ENCODE measurements around the gene LMAN1L.

Gene LMAN1L

DNA sequence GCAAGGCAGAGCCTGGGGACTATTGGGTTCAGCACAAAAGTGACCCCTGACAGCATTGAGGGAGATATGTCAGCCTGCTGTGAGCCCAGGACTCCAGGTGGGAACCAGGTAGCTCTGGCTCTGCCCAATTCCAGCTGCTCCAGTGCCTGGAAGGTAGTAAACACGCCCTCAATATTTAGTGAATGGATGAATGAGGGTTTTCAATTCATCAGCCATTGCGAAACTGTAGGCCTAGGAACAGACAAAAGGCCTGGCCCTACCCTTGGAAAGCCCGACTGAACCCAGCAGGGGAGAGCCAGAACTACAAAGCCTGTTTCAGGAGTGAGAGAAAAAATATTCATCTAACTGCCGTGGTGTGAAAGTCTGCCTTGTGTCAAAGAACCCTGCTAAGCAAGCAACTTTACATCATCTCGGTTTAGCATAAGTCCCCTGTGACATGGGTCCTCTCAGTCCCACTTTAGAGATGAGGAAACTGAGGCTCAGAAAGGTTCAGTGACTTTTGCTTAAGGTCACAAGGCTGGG is 38.8 kb upstream of the LMAN1L start:
- peak; percentile 50 for FAIRE-seq
- TF ChIP-seq TAF1 (IDR thresholded peaks at IDR 0.05; ENCODE audit: low read depth, low read length) (no peak), POLR2A (IDR thresholded peaks at IDR 0.05; ENCODE audit: low read depth, low read length) (no peak), PAX5 (IDR thresholded peaks at IDR 0.05; ENCODE audit: insufficient read depth, low read length, severe bottlenecking) (no peak), POU2F2 (IDR thresholded peaks at IDR 0.05; ENCODE audit: low read depth, low read length) (no peak), POLR2AphosphoS5 (IDR thresholded peaks at IDR 0.05; ENCODE audit: low read depth, low read length) (no peak), SPI1 (IDR thresholded peaks at IDR 0.05; ENCODE audit: low read depth, low read length) (no peak)
- DNase-seq (ENCODE audit: insufficient read length, low spot score) = no peak

DNA sequence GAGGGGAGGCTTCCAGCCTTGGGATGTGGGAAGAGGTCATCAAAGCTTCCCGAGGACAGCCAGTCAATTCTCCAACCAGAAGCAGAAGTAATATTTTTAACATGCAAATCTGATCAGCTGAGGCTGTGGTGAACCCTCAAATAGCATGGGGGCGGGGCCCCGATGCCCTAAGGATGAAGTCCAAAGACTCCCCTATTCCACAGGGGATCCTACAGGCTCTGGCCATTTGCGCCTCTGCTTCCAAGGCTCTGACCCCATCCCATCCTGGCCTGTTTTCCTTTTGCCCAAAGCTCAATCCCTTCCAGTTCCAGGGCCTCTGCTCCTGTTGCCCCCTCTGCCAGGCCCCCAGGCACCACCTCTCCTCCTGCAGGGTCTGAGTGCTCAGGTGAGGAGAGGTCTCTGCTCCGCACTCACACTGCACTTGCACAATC is 37.5 kb upstream of the LMAN1L start:
- DNase-seq (ENCODE audit: insufficient read length, low spot score) = no peak
- peak; percentile 64 for FAIRE-seq
- TF ChIP-seq POU2F2 (IDR thresholded peaks at IDR 0.05; ENCODE audit: low read depth, low read length) = peak; percentile 96
- no peak for TF ChIP-seq PAX5 (IDR thresholded peaks at IDR 0.05; ENCODE audit: insufficient read depth, low read length, severe bottlenecking)

DNA sequence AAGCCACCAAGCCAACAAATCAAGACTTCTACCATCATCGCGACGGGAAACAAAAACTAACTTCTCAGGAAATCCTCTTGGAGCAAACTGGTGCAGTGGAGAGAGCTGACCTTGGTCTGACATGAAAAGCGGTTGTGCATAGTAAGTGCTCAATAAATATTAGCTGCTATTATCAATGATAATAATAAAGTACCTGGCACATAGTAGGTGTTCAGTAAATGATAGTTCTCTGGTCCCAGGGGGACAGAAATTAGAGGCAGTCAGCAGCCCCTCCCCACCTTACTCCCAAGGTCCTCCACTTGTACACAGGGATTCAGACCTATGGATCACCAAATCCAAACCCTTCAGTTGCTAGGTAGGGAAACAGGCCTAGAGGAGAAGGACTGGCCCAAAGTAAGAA is 36.7 kb upstream of the LMAN1L start:
- TF ChIP-seq PAX5 (IDR thresholded peaks at IDR 0.05; ENCODE audit: insufficient read depth, low read length, severe bottlenecking) (no peak), TAF1 (IDR thresholded peaks at IDR 0.05; ENCODE audit: low read depth, low read length) (no peak), SPI1 (IDR thresholded peaks at IDR 0.05; ENCODE audit: low read depth, low read length) (no peak), POLR2A (IDR thresholded peaks at IDR 0.05; ENCODE audit: low read depth, low read length) (no peak), POU2F2 (IDR thresholded peaks at IDR 0.05; ENCODE audit: low read depth, low read length) (no peak), POLR2AphosphoS5 (IDR thresholded peaks at IDR 0.05; ENCODE audit: low read depth, low read length) (no peak)
- FAIRE-seq (no peak), DNase-seq (ENCODE audit: insufficient read length, low spot score) (no peak)

DNA sequence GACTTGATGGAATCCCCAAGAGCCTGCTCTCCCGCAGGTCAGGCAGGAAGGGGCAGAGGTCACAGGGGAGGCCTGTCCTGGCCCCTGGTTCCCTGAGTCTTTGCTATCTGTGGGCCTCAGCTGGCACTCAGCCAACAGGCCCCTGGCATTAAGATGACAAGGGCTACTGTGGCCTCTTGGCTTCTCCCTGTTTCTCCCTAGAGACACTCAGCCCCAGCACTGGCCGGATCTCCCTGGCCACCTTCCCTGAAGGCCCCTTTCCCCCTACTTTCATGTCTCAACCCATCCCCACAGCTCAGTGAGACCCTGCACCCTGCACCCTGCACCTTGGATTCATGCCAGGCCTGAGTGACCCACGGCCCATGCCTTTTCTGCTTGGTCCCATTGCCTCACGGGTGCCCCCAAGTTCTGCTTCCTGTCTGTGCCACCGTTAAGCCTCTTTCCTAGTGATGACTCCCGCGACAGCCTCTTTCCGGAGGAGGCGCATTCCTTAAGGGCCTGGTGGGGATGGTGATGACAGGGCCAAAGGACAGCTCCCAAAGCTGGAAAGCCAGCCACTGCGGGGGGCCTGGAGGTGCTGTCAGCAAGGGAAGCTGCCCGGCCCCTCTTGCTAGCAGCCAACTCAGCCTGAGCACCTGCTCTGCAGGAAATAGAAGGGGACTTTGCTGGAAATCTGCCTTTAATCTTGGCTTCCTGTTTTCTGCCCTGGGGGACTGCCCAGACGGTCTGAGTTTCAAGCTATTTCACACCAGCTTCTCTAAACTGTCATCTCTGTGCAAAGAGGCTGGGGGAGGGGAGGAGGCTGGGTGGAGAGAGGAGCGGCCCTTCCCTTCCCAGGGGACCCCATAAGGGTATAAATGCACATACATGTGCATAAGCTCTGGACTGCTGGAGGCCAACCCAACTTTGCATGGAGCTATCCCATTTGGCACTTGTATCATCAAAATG is 35.5 kb upstream of the LMAN1L start:
- TF ChIP-seq POLR2A (IDR thresholded peaks at IDR 0.05; ENCODE audit: low read depth, low read length) = no peak
- no peak for TF ChIP-seq TAF1 (IDR thresholded peaks at IDR 0.05; ENCODE audit: low read depth, low read length)
- peak; percentile 90 for TF ChIP-seq SPI1 (IDR thresholded peaks at IDR 0.05; ENCODE audit: low read depth, low read length)
- TF ChIP-seq POLR2AphosphoS5 (IDR thresholded peaks at IDR 0.05; ENCODE audit: low read depth, low read length) = no peak; the same call in 1 of the 2 replicates
- TF ChIP-seq PAX5 (IDR thresholded peaks at IDR 0.05; ENCODE audit: insufficient read depth, low read length, severe bottlenecking) = no peak
- TF ChIP-seq POU2F2 (IDR thresholded peaks at IDR 0.05; ENCODE audit: low read depth, low read length) = no peak
- peak; percentile 80 for FAIRE-seq
- no peak for DNase-seq (ENCODE audit: insufficient read length, low spot score)

DNA sequence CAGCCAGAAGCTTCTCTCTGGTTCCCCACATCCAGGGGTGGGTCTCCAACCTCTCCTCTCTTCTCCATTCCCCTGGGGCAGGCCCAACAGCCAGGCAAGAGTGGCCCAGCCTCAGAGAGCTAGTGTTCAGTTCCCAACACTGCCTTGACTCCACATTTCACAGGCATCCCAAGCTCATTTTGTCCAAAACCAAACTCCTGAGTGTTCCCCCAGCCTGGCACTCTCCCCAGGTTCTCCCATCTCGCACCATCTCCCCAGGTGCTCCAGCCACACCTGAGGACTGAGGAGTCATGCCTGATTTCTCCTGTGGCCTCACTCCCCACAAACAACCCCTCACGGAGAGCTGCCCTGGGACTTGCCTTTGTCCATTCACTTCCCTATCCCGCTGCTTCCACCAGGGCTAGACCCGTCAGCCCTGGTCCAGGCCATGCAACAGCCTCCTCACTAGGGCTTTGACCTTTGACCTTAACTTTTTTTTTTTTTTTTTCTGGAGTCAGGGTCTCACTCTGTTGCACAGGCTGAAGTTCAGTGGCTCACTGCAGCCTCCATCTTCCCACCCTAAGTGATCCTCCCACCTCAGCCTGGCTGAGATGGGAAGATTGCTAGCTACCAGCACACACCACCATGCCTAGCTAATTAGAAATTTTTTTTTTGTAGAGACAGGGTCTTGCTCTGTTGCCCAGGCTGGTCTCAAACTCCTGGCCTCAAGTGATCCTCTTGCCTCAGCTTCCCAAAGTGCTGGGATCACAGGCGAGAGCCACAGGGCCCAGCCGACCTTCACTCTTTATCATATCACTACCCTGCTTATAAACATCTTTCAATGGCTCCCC is 34.7 kb upstream of the LMAN1L start:
- no peak for DNase-seq (ENCODE audit: insufficient read length, low spot score)
- peak; percentile 26; the same call in 1 of the 2 replicates for TF ChIP-seq SPI1 (IDR thresholded peaks at IDR 0.05; ENCODE audit: low read depth, low read length)
- TF ChIP-seq POLR2AphosphoS5 (IDR thresholded peaks at IDR 0.05; ENCODE audit: low read depth, low read length) = no peak
- peak; percentile 72 for FAIRE-seq

DNA sequence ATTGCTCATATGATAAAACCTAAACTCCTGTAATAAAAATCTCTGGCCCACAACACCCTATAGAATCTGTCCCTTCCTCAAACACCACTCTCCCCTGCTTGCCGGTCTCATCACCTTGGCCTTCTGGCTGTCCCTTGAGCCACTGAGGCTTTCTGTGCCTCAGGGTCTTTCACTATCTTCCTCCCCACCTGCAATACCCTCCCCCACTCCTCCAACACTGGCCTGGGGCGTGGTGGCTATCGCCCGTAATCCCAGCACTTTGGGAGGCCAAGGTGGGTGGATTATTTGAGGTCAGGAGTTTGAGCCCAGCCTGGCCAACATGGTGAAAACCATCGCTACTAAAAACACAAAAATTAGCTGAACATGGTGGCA is 34.0 kb upstream of the LMAN1L start:
- TF ChIP-seq SPI1 (IDR thresholded peaks at IDR 0.05; ENCODE audit: low read depth, low read length) (no peak), TAF1 (IDR thresholded peaks at IDR 0.05; ENCODE audit: low read depth, low read length) (no peak), POLR2AphosphoS5 (IDR thresholded peaks at IDR 0.05; ENCODE audit: low read depth, low read length) (no peak), POLR2A (IDR thresholded peaks at IDR 0.05; ENCODE audit: low read depth, low read length) (no peak), PAX5 (IDR thresholded peaks at IDR 0.05; ENCODE audit: insufficient read depth, low read length, severe bottlenecking) (no peak), POU2F2 (IDR thresholded peaks at IDR 0.05; ENCODE audit: low read depth, low read length) (no peak)
- FAIRE-seq (no peak), DNase-seq (ENCODE audit: insufficient read length, low spot score) (no peak)

DNA sequence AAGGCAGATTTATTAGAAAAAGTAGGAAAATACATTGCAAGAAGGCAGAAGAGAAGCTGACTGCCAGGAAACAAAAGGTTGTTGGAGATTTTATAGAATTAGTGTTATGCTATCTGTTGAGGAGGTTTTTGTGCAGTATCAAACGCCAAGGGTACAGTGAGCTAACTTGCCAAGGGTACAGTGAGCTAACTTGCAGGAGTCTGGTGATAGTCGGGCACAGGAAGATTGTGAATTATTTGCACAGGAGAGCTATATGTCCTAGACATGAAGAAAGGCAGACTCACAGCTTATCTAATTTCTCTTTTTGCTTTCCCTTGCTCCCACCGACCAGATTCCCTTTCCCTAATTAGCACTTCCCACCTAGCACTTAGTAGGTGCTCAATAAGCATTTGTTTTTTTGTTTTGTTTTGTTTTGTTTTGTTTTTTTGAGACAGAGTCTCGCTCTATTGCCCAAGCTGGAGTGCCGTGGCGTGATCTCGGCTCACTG is 33.4 kb upstream of the LMAN1L start:
- FAIRE-seq (no peak), DNase-seq (ENCODE audit: insufficient read length, low spot score) (no peak)
- TF ChIP-seq SPI1 (IDR thresholded peaks at IDR 0.05; ENCODE audit: low read depth, low read length) (no peak), PAX5 (IDR thresholded peaks at IDR 0.05; ENCODE audit: insufficient read depth, low read length, severe bottlenecking) (no peak), POLR2AphosphoS5 (IDR thresholded peaks at IDR 0.05; ENCODE audit: low read depth, low read length) (no peak), POLR2A (IDR thresholded peaks at IDR 0.05; ENCODE audit: low read depth, low read length) (no peak), TAF1 (IDR thresholded peaks at IDR 0.05; ENCODE audit: low read depth, low read length) (no peak), POU2F2 (IDR thresholded peaks at IDR 0.05; ENCODE audit: low read depth, low read length) (no peak)

DNA sequence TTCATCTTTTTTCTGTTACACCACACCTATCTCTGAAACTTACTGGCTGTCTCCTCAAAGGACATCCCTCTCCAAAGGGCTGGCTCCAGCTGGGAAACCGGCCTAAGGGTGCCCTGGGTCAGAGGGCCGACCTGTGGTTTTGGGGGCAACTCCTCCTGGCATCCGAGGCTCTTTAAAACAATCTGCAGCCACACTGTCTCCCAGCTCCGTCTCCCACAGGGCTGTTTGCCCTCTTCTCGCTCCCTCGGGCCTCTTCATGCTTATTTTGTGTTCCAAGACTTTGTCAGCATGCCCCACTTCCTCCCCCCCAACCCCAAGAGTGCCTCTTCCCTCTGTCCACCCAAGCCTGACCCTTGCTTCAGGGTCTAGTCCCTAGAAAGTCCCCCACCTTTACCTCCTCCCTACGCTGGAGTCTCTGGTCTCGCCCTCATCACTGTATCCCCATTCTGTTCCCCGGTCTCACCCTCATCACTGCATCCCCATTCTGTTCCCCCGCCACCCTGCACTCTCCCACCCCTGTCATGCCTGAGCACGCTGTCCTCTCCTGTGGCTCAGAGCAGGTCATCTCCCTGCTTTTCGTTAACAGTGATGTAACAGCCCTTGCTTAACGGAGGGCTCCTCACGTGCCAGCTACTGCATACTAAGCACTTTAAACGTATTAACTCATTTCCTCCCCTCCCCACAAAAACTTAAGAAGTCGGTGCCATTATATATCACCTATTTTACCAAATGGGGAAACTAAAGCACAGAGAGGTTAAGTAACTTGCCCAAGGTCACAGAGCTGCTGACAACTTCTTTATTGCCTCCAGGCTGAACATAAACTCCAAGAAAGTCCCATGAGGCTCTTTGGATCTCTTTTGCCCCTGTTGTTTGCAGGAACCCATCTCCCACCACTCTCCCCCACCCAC is 31.9 kb upstream of the LMAN1L start:
- DNase-seq (ENCODE audit: insufficient read length, low spot score) (no peak), FAIRE-seq (peak; percentile 67)
- TF ChIP-seq TAF1 (IDR thresholded peaks at IDR 0.05; ENCODE audit: low read depth, low read length) (no peak), SPI1 (IDR thresholded peaks at IDR 0.05; ENCODE audit: low read depth, low read length) (peak; percentile 58), POLR2AphosphoS5 (IDR thresholded peaks at IDR 0.05; ENCODE audit: low read depth, low read length) (no peak), POU2F2 (IDR thresholded peaks at IDR 0.05; ENCODE audit: low read depth, low read length) (no peak), POLR2A (IDR thresholded peaks at IDR 0.05; ENCODE audit: low read depth, low read length) (peak; percentile 43; the same call in 1 of the 2 replicates), PAX5 (IDR thresholded peaks at IDR 0.05; ENCODE audit: insufficient read depth, low read length, severe bottlenecking) (no peak)

Measured in GM12891 (cell line).